Panc1 (cell line): ENCODE data around the gene MEIS2. TPM values are rescaled to one million over a fixed set of nuclear protein-coding genes. Genes with fewer than 3 reads are reported as not detected.

ENCODE experiments used
- ATAC-seq: fragments of 200-7000 bp; cut with Tn5 transposase; 2 replicates; pipeline ENCODE4 v1.9.1; 2020; ENCODE audit warnings: mild to moderate bottlenecking, moderate library complexity
- BruUV-seq: library from RNA; stranded (reverse); fragments of 400-500 nt; replicated peaks from 2 replicates; lab custom pipeline; 2021; lab: Mats Ljungman, UMichigan
- CTCF ChIA-PET: fragments of 300-600 bp; sonication (Branson Sonifier 250); formaldehyde crosslinking; loops from one replicate; lab custom pipeline; 2022; ENCODE audit warnings: antibody characterized with exemption; lab: Charles Lee
- POLR2A ChIA-PET: fragments of 300-600 bp; sonication (Branson Sonifier 250); formaldehyde crosslinking; loops from one replicate; lab custom pipeline; 2022; ENCODE audit warnings: antibody characterized with exemption; lab: Charles Lee
- DNase-seq: peaks from one replicate; pipeline ENCODE4 v3.0.0-alpha.2; 2010; ENCODE audit warnings: low read depth, low spot score
- H3K27ac ChIP-seq: 2 replicates; pipeline ENCODE4 v1.5.1; 2011; ENCODE audit warnings: mild to moderate bottlenecking, low read length, inconsistent platforms
- H3K27me3 ChIP-seq: fragments of 200-500 bp; sonication (Bioruptor generic); 2 replicates; pipeline ENCODE4 v1.6.0; 2014; ENCODE audit warnings: low read length, inconsistent platforms; ENCODE audit not compliant: control insufficient read depth, insufficient read depth
- H3K36me3 ChIP-seq: fragments of 200-500 bp; sonication (Bioruptor generic); 2 replicates; pipeline ENCODE4 v1.5.1; 2014; ENCODE audit warnings: inconsistent platforms, mild to moderate bottlenecking, low read length, moderate library complexity; ENCODE audit not compliant: control insufficient read depth, insufficient read depth
- H3K4me1 ChIP-seq: 2 replicates; pipeline ENCODE4 v1.5.1; 2011; ENCODE audit warnings: inconsistent platforms, mild to moderate bottlenecking, low read length, moderate library complexity; ENCODE audit not compliant: control insufficient read depth, insufficient read depth
- H3K4me3 ChIP-seq, 2 experiments: 2 replicates each; pipeline ENCODE4 v1.5.1; 2011 to 2012; ENCODE audit warnings: low read depth in 2 of 2, low read length in 2 of 2, mild to moderate bottlenecking in 2 of 2, inconsistent platforms in 1 of 2, moderate library complexity in 1 of 2
- H3K9me3 ChIP-seq: fragments of 200-500 bp; sonication (Bioruptor generic); 2 replicates; pipeline ENCODE4 v1.5.1; 2014; ENCODE audit warnings: low read depth, mild to moderate bottlenecking, inconsistent platforms, low read length, moderate library complexity; ENCODE audit not compliant: control insufficient read depth, insufficient read depth
- CTCF ChIP-seq: fragments of 450-650 bp; IDR thresholded peaks from 2 replicates; pipeline ENCODE4 v1.5.1; 2017; ENCODE audit warnings: mild to moderate bottlenecking
- POLR2AphosphoS5 ChIP-seq: IDR thresholded peaks from 2 replicates; pipeline ENCODE4 v1.6.1; 2012; ENCODE audit warnings: mild to moderate bottlenecking, low read depth, low read length, moderate library complexity
- REST ChIP-seq, 2 experiments: IDR thresholded peaks; 2 replicates each; pipeline ENCODE4 v1.6.1; 2011 to 2012; ENCODE audit warnings: low read depth in 2 of 2, control low read depth in 1 of 2, low read length in 1 of 2, mild to moderate bottlenecking in 1 of 2, moderate library complexity in 1 of 2; ENCODE audit not compliant: insufficient read depth in 1 of 2
- SIN3A ChIP-seq: IDR thresholded peaks from 2 replicates; pipeline ENCODE4 v1.6.1; 2012; ENCODE audit warnings: low read depth, mild to moderate bottlenecking, low read length, moderate library complexity, borderline replicate concordance; ENCODE audit not compliant: insufficient read depth
- TCF7L2 ChIP-seq: IDR thresholded peaks from 2 replicates; pipeline ENCODE4 v1.6.1; 2011; ENCODE audit warnings: mild to moderate bottlenecking, low read depth, low read length, inconsistent platforms
- in situ Hi-C: cut with HindIII; loops from 2 replicates; pipeline ENCODE4 v1.10.0; 2016; ENCODE audit warnings: low sequenced_read_pairs, low pct_unique_long_range_greater_than_20kb
- intact Hi-C: fragments of 100-400 bp; cut with micrococcal nuclease; formaldehyde crosslinking; loops from one replicate; pipeline ENCODE4 v1.10.0; 2022; ENCODE audit not compliant: unreplicated experiment
- total RNA-seq: library from RNA; stranded (reverse); gene quantifications from one replicate; pipeline ENCODE4 v1.2.1, GENCODE V29; 2021; ENCODE audit not compliant: unreplicated experiment

The MEIS2 gene
- total RNA-seq, 1 experiment from 2014 or later = 9.3 TPM

GRCh38 chr15:37086521-37086920 lies 13.8 kb downstream of the MEIS2 start:
- ChIA-PET POLR2A (no interaction called here), CTCF (no interaction called here)
- Histone ChIP-seq H3K9me3 (no peaks in the 10 kb centered on the region), H3K27me3 (no peaks in the 10 kb centered on the region), H3K4me3 (no peak overlapping the region), H3K36me3 (peaks cover 6% of the 10 kb centered on the region; the same call in 1 of the 2 replicates), H3K4me1 (no peaks in the 10 kb centered on the region), H3K27ac (no peak overlapping the region)
- no peak for TF ChIP-seq SIN3A
- no peak for TF ChIP-seq POLR2AphosphoS5
- TF ChIP-seq CTCF = no peak
- no peak for TF ChIP-seq TCF7L2
- no peak for TF ChIP-seq REST (IDR thresholded peaks at IDR 0.05; ENCODE audit: insufficient read depth in 1 of 2, low read depth in 2 of 2, low read length in 1 of 2)
- ATAC-seq (no peak), DNase-seq (no peak)
- BruUV-seq = no TSS peak
- intact Hi-C loops = no loop called here
- in situ Hi-C loops = no loop called here

GRCh38 chr15:37086120-37086519 lies 14.2 kb downstream of the MEIS2 start:
- peaks cover 6% of the 10 kb centered on the region; the same call in 1 of the 2 replicates for H3K36me3 ChIP-seq
- no peaks in the 10 kb centered on the region for H3K9me3 ChIP-seq
- DNase-seq = no peak
- in situ Hi-C loops = no loop called here
- no TSS peak for BruUV-seq
- no peak overlapping the region for H3K27ac ChIP-seq
- ChIA-PET CTCF (interaction anchor here (1.0 kb wide), 1 partner anchor 202 kb away, joined by 5 read pairs; no protein-coding TSS in a partner anchor), POLR2A (no interaction called here)
- no peak for ATAC-seq
- intact Hi-C loops = no loop called here
- H3K4me1 ChIP-seq = no peaks in the 10 kb centered on the region
- no peak overlapping the region for H3K4me3 ChIP-seq
- TF ChIP-seq CTCF (no peak), TCF7L2 (no peak), REST (IDR thresholded peaks at IDR 0.05; ENCODE audit: insufficient read depth in 1 of 2, low read depth in 2 of 2, low read length in 1 of 2) (no peak), SIN3A (no peak), POLR2AphosphoS5 (no peak)
- H3K27me3 ChIP-seq = no peaks in the 10 kb centered on the region
